Measurements from ENCODE around the gene BMF. TPM values are rescaled to one million over a fixed set of nuclear protein-coding genes. Genes with fewer than 3 reads are reported as not detected.
"Not testable (repeated sequence)": the region's sequence is repeated elsewhere in the genome, so short reads cannot be mapped to it uniquely, and the experiment has no call there.

The BMF gene
- 3.2 TPM for total RNA-seq
- long read RNA-seq, partial matches to known transcripts, result 0 of 2 reads
- long read RNA-seq, other reads (novel, unspliced or antisense), result 2 of 2 reads

- intact Hi-C loops (cut with micrococcal nuclease), result loop anchor here (10.0 kb wide), 1 partner anchor 64 kb away; no protein-coding TSS in a partner anchor
- DNase-seq, result peak; percentile 100
- peak; percentile 83 for ATAC-seq
Observed at GRCh38 chr15:40108855-40109735, at the start of gene BMF. Gene BMF (minus strand): TSS chr15:40108879. CDS start chr15:40106086, 2,793 bp downstream.

- no peak for DNase-seq
- intact Hi-C loops (cut with micrococcal nuclease), result no loop called here
- no peak for ATAC-seq
Observed at GRCh38 chr15:40157778-40158447, 49.2 kb upstream of the BMF start.

GRCh38 chr15:40155270-40155910 is 46.7 kb upstream of the BMF start:
- no peak for DNase-seq
- no peak for ATAC-seq
- intact Hi-C loops (cut with micrococcal nuclease), result no loop called here

GRCh38 chr15:40154821-40155220 is 46.1 kb upstream of the BMF start:
- DNase-seq; intact Hi-C loops (cut with micrococcal nuclease); ATAC-seq: not testable (repeated sequence)

GRCh38 chr15:40151991-40152390 is 43.3 kb upstream of the BMF start:
- intact Hi-C loops (cut with micrococcal nuclease), result no loop called here
- DNase-seq, result no peak
- no peak for ATAC-seq

- DNase-seq, result no peak
- no peak for ATAC-seq
- intact Hi-C loops (cut with micrococcal nuclease), result no loop called here
Observed at GRCh38 chr15:40151499-40151898, 42.8 kb upstream of the BMF start.

GRCh38 chr15:40150163-40150925 is 41.7 kb upstream of the BMF start:
- no peak for DNase-seq
- intact Hi-C loops (cut with micrococcal nuclease), result no loop called here
- no peak for ATAC-seq

- intact Hi-C loops (cut with micrococcal nuclease), result no loop called here
- ATAC-seq, result no peak
- DNase-seq, result no peak
Observed at GRCh38 chr15:40149339-40149738, 40.7 kb upstream of the BMF start.

- no peak for DNase-seq
- intact Hi-C loops (cut with micrococcal nuclease), result no loop called here
- no peak for ATAC-seq
Observed at GRCh38 chr15:40146037-40146436, 37.4 kb upstream of the BMF start.

- ATAC-seq, result no peak
- no peak for DNase-seq
- intact Hi-C loops (cut with micrococcal nuclease), result no loop called here
Observed at GRCh38 chr15:40142428-40142827, 33.7 kb upstream of the BMF start.

- intact Hi-C loops (cut with micrococcal nuclease); ATAC-seq; DNase-seq: not testable (repeated sequence)
Observed at GRCh38 chr15:40138201-40138570, 29.5 kb upstream of the BMF start.

GRCh38 chr15:40137303-40138200 is 28.9 kb upstream of the BMF start:
- DNase-seq (no peak), ATAC-seq (no peak)
- intact Hi-C loops (cut with micrococcal nuclease), result no loop called here

- intact Hi-C loops (cut with micrococcal nuclease), result no loop called here
- ATAC-seq (no peak), DNase-seq (no peak)
Observed at GRCh38 chr15:40136470-40137302, 28.0 kb upstream of the BMF start.

- intact Hi-C loops (cut with micrococcal nuclease); DNase-seq; ATAC-seq: not testable (repeated sequence)
Observed at GRCh38 chr15:40135846-40136450, 27.3 kb upstream of the BMF start.

- intact Hi-C loops (cut with micrococcal nuclease), result no loop called here
- DNase-seq (no peak), ATAC-seq (no peak)
Observed at GRCh38 chr15:40134885-40135284, 26.2 kb upstream of the BMF start.

- ATAC-seq (no peak), DNase-seq (no peak)
- intact Hi-C loops (cut with micrococcal nuclease), result no loop called here
Observed at GRCh38 chr15:40133544-40133943, 24.9 kb upstream of the BMF start.

Data from left ventricle myocardium superior (tissue), 1 donor.